A549 (cell line): ENCODE data around the gene CMTM2. TPM values are rescaled to one million over a fixed set of nuclear protein-coding genes. Genes with fewer than 3 reads are reported as not detected.

Experiments used
- ATAC-seq, 2 experiments: fragments of 200-7000 bp in 1 of 2; fragments of >200 bp in 1 of 2; cut with Nextera tagmentation in 1 of 2; cut with Tn5 transposase in 1 of 2; 3 replicates each; pipeline versions ENCODE4 v1.8.0 to v1.9.1; 2018 to 2020; ENCODE audit warnings: mild to moderate bottlenecking in 1 of 2, moderate library complexity in 1 of 2
- CTCF ChIA-PET: fragments of 300-600 bp; sonication (Branson Sonifier 250); formaldehyde crosslinking; extraction: SDS; loops from one replicate; lab custom pipeline; 2021; ENCODE audit warnings: antibody characterized with exemption, inconsistent platforms; lab: Yijun Ruan, JAX
- POLR2A ChIA-PET: fragments of 350-600 bp; formaldehyde crosslinking; extraction: SDS; loops from one replicate; lab custom pipeline; 2021; ENCODE audit warnings: antibody characterized with exemption, inconsistent platforms; lab: Yijun Ruan, JAX
- DNase-seq, 2 experiments: peaks; one replicate each; pipeline versions ENCODE4 v3.0.0 to v3.0.0-alpha.2; 2011 to 2016; ENCODE audit warnings: low read depth in 1 of 2, low spot score in 1 of 2
- FAIRE-seq: peaks from 2 replicates; lab custom pipeline; 2011; peaks lifted over from hg19 to GRCh38; lab: Jason Lieb, UNC
- H3K27ac ChIP-seq, 2 experiments: fragments of >200 bp; sonication (Bioruptor Twin); formaldehyde crosslinking; 3 replicates each; pipeline ENCODE4 v1.5.1; 2016 to 2017
- H3K4me1 ChIP-seq: fragments of >200 bp; sonication (Bioruptor Twin); formaldehyde crosslinking; 3 replicates; pipeline ENCODE4 v1.6.1; 2016
- H3K4me2 ChIP-seq: fragments of >200 bp; sonication (Bioruptor Twin); formaldehyde crosslinking; 3 replicates; pipeline ENCODE4 v1.6.1; 2016
- H3K4me3 ChIP-seq: fragments of >200 bp; sonication (Bioruptor Twin); formaldehyde crosslinking; 3 replicates; pipeline ENCODE4 v1.5.1; 2016
- H3K9me3 ChIP-seq: fragments of >200 bp; sonication (Bioruptor Twin); formaldehyde crosslinking; 3 replicates; pipeline ENCODE4 v1.6.1; 2016
- CBX8 ChIP-seq: fragments of 200-600 bp; sonication (generic); IDR thresholded peaks from 2 replicates; pipeline ENCODE4 v1.6.1; 2016
- E2F6 ChIP-seq: IDR thresholded peaks from 2 replicates; pipeline ENCODE4 v1.6.1; 2012; ENCODE audit warnings: low read depth, borderline replicate concordance
- EHMT2 ChIP-seq: fragments of 200-600 bp; sonication (generic); IDR thresholded peaks from 2 replicates; pipeline ENCODE4 v1.6.1; 2016; ENCODE audit warnings: antibody characterized with exemption, low read depth, mild to moderate bottlenecking, moderate library complexity
- ELK1 ChIP-seq: fragments of 150-350 bp; IDR thresholded peaks from 2 replicates; pipeline ENCODE4 v1.6.1; 2014; ENCODE audit warnings: low read depth, mild to moderate bottlenecking, low read length
- EP300 ChIP-seq, 2 experiments: fragments of >200 bp; sonication (Bioruptor Twin); formaldehyde crosslinking; IDR thresholded peaks; 2 replicates in 1 of 2; 3 replicates in 1 of 2; pipeline ENCODE4 v1.6.1; 2016 to 2017
- GATA3 ChIP-seq: IDR thresholded peaks from 2 replicates; pipeline ENCODE4 v1.6.1; 2012; ENCODE audit warnings: borderline replicate concordance
- HDAC2 ChIP-seq: fragments of 200-600 bp; sonication (generic); IDR thresholded peaks from 2 replicates; pipeline ENCODE4 v1.6.1; 2016
- HMGXB4 ChIP-seq: fragments of 250-450 bp; sonication (Bioruptor Pico); IDR thresholded peaks from 2 replicates; pipeline ENCODE4 v1.5.0; 2021; ENCODE audit warnings: mild to moderate bottlenecking, moderate library complexity, borderline replicate concordance
- KDM1A ChIP-seq: fragments of 200-600 bp; sonication (generic); IDR thresholded peaks from 2 replicates; pipeline ENCODE4 v1.6.1; 2016; ENCODE audit warnings: low read depth, mild to moderate bottlenecking
- KDM5A ChIP-seq: fragments of 200-600 bp; sonication (generic); IDR thresholded peaks from 2 replicates; pipeline ENCODE4 v1.6.1; 2016; ENCODE audit warnings: antibody characterized with exemption, mild to moderate bottlenecking
- MAFK ChIP-seq: fragments of 450-650 bp; IDR thresholded peaks from 2 replicates; pipeline ENCODE4 v1.6.1; 2014; ENCODE audit not compliant: partially characterized antibody
- MYC ChIP-seq: IDR thresholded peaks from 2 replicates; pipeline ENCODE4 v1.6.1; 2012; ENCODE audit warnings: mild to moderate bottlenecking, inconsistent platforms, low read length, improper control_type of control experiment, borderline replicate concordance
- NR3C1 ChIP-seq: fragments of >200 bp; sonication (Bioruptor Twin); formaldehyde crosslinking; IDR thresholded peaks from 3 replicates; pipeline ENCODE4 v1.6.1; 2017
- PHF8 ChIP-seq: fragments of 200-600 bp; sonication (generic); IDR thresholded peaks from 2 replicates; pipeline ENCODE4 v1.6.1; 2016; ENCODE audit warnings: low read depth, mild to moderate bottlenecking, antibody characterized with exemption, moderate library complexity, borderline replicate concordance
- POLR2AphosphoS2 ChIP-seq: conservative IDR thresholded peaks from 2 replicates; pipeline ENCODE4 v1.6.1; 2012; ENCODE audit warnings: low read length, improper control_type of control experiment, inconsistent platforms
- REST ChIP-seq: fragments of 200-600 bp; sonication (generic); IDR thresholded peaks from 2 replicates; pipeline ENCODE4 v1.6.1; 2016; ENCODE audit warnings: antibody characterized with exemption, mild to moderate bottlenecking, moderate library complexity
- RNF2 ChIP-seq: fragments of 200-600 bp; sonication (generic); IDR thresholded peaks from 2 replicates; pipeline ENCODE4 v1.6.1; 2016; ENCODE audit warnings: low read depth, mild to moderate bottlenecking, antibody characterized with exemption, moderate library complexity, borderline replicate concordance
- SMC3 ChIP-seq: fragments of >200 bp; sonication (Bioruptor Twin); formaldehyde crosslinking; IDR thresholded peaks from 3 replicates; pipeline ENCODE4 v1.6.1; 2018; ENCODE audit warnings: inconsistent platforms
- TFCP2L1 ChIP-seq: fragments of 250-450 bp; sonication (Bioruptor Pico); IDR thresholded peaks from 2 replicates; pipeline ENCODE4 v1.5.0; 2021; ENCODE audit warnings: mild to moderate bottlenecking
- TP53 ChIP-seq: fragments of 250-450 bp; sonication (Bioruptor Pico); IDR thresholded peaks from 2 replicates; pipeline ENCODE4 v1.5.0; 2021; ENCODE audit warnings: mild to moderate bottlenecking, moderate library complexity
- ZC3H11A ChIP-seq: fragments of 450-650 bp; IDR thresholded peaks from 2 replicates; pipeline ENCODE4 v1.6.1; 2014; ENCODE audit warnings: antibody characterized with exemption, mild to moderate bottlenecking
- ZFP36 ChIP-seq: fragments of 450-650 bp; IDR thresholded peaks from 2 replicates; pipeline ENCODE4 v1.6.1; 2014; ENCODE audit warnings: borderline replicate concordance; ENCODE audit not compliant: partially characterized antibody
- ZNF302 ChIP-seq: fragments of 250-450 bp; sonication (Bioruptor Pico); IDR thresholded peaks from 2 replicates; pipeline ENCODE4 v1.9.0; 2021; ENCODE audit warnings: inconsistent platforms, mild to moderate bottlenecking, moderate library complexity
- WGBS: methylation state at CpG from one replicate; pipeline ENCODE4 v1.1.6; 2017; ENCODE audit errors: missing lambda C conversion rate; 5-methylcytosine and 5-hydroxymethylcytosine counted together
- polyA plus RNA-seq, 4 experiments: library from polyadenylated mRNA; depleted of rRNA in 3 of 4; stranded (reverse); fragments of >200 nt; fragmentation: RNase III in 1 of 4; extraction: RNeasy Plus Mini Kit Qiagen cat#74134 plus additional on column Dnase treatment in 1 of 4; gene quantifications; 2 replicates in 3 of 4; 3 replicates in 1 of 4; pipeline ENCODE4 v1.2.3, GENCODE V29; 2011 to 2017
- TF ChIP-seq, protein P1 (sequence below): fragments of >200 bp; sonication (Bioruptor Twin); formaldehyde crosslinking; IDR thresholded peaks from 2 replicates; pipeline ENCODE4 v1.6.1; 2016

Gene CMTM2
- polyA plus RNA-seq, 2 of the 4 experiments (the other 2 are of a cell fraction): 0.15 TPM; not detected in 1

DNA sequence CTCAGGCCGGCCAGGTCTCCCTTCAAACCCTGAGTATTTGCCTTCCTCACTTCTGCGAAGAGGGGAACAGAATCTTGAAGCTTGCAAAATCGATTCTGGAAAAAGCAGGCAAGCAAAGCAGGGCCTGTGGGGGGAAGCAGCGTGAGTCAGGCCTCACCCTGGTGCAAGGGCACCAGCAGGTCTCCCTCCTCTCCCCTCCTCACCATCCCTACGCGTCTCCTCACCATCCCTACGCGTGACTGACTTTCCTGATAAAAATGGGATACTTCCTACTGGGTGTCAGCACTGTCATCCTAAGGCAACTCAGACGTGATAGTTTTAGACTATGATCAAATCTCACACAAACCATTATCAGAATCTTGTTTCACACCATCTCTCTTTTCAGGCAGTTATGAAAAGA is 37.3 kb downstream of the CMTM2 start:
- ATAC-seq (no peak), FAIRE-seq (no peak), DNase-seq (no peak)
- Histone ChIP-seq H3K4me2 (no peak overlapping the region), H3K27ac (no peak overlapping the region), H3K4me1 (peaks cover 24% of the 10 kb centered on the region), H3K4me3 (no peak overlapping the region), H3K9me3 (no peaks in the 10 kb centered on the region)
- 83% methylated on average over 9 of the region's 9 CpGs for WGBS
- CTCF ChIA-PET: interaction anchor here (0.7 to 1.2 kb wide), 2 partner anchors 34 to 261 kb away, joined by 3 to 5 read pairs; no protein-coding TSS in a partner anchor
- POLR2A ChIA-PET: no interaction called here
- TF ChIP-seq KDM1A (no peak), TP53 (no peak), ZC3H11A (no peak), HDAC2 (no peak), EHMT2 (no peak), GATA3 (no peak), ZNF302 (CRISPR knock-in tag) (no peak), MAFK (no peak), KDM5A (no peak), POLR2AphosphoS2 (no peak), REST (no peak), ZFP36 (no peak), RNF2 (no peak), SMC3 (no peak), TFCP2L1 (CRISPR knock-in tag) (no peak), NR3C1 (no peak), PHF8 (no peak)
- TF ChIP-seq, protein P1, sequence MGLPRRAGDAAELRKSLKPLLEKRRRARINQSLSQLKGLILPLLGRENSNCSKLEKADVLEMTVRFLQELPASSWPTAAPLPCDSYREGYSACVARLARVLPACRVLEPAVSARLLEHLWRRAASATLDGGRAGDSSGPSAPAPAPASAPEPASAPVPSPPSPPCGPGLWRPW: no peak

DNA sequence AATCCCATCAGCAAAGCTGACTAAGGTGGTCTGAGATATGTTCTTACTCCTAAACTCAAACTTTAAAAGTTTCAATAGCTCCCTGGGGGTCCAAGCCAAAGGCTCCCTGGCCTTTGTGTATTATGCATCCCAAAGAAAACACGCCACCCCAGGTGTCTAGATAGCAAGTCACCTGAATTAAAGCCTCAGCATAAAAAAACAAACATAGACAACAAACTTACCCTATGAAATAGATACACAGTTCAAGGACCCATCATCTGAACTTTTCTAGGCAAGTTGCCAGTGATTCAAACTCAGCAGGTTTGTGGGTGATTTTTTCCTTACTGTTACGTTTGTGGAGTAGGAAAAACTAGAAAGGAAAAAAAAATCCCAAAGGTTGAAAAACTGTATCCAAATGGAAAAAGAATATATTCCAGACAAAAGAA is 37.8 kb downstream of the CMTM2 start:
- FAIRE-seq (no peak), DNase-seq (no peak), ATAC-seq (no peak)
- TF ChIP-seq MYC (no peak), E2F6 (no peak), TFCP2L1 (CRISPR knock-in tag) (no peak), SMC3 (no peak)
- Histone ChIP-seq H3K4me3 (no peak overlapping the region), H3K9me3 (no peaks in the 10 kb centered on the region), H3K4me2 (no peak overlapping the region), H3K27ac (no peak overlapping the region), H3K4me1 (peaks cover 24% of the 10 kb centered on the region)
- POLR2A ChIA-PET: no interaction called here
- WGBS: 84% methylated on average over 2 of the region's 2 CpGs
- CTCF ChIA-PET: interaction anchor here (0.7 to 2.6 kb wide), 6 partner anchors 8 to 261 kb away, joined by 3 to 20 read pairs (median 4); no protein-coding TSS in a partner anchor

GRCh38 chr16:66617728-66618127 is 38.5 kb downstream of the CMTM2 start:
- H3K4me3 ChIP-seq: no peak overlapping the region
- peaks cover 24% of the 10 kb centered on the region for H3K4me1 ChIP-seq
- ChIA-PET CTCF (interaction anchor here (0.9 to 2.6 kb wide), 9 partner anchors 9 to 250 kb away, joined by 3 to 20 read pairs (median 4); partner anchors contain the start of gene CMTM3), POLR2A (no interaction called here)
- WGBS: 77% methylated on average over 7 of the region's 7 CpGs
- FAIRE-seq (no peak), ATAC-seq (no peak; a peak in 1 of 6 replicates), DNase-seq (no peak)
- H3K4me2 ChIP-seq: no peak overlapping the region
- peak overlapping the region in 1 of 2 experiments; percentile 69; a peak in 1 of 6 replicates for H3K27ac ChIP-seq
- no peaks in the 10 kb centered on the region for H3K9me3 ChIP-seq
- TF ChIP-seq EP300 (IDR thresholded peaks at IDR 0.05) (no peak), CBX8 (no peak), HMGXB4 (no peak), ELK1 (no peak), REST (no peak)
